22Rv1 (cell line): ENCODE results near the gene WWTR1.

Experiments used
- H3K27ac ChIP-seq: fragments of 450-650 bp; 2 replicates; pipeline ENCODE4 v1.5.1; 2017
- ZFX ChIP-seq: fragments of 450-650 bp; IDR thresholded peaks from 2 replicates; pipeline ENCODE4 v1.6.1; 2017; ENCODE audit warnings: antibody characterized with exemption, borderline replicate concordance
- TF ChIP-seq, protein P1 (sequence below): fragments of 450-650 bp; IDR thresholded peaks from 2 replicates; pipeline ENCODE4 v1.5.1; 2017; ENCODE audit warnings: mild to moderate bottlenecking

The WWTR1 gene

DNA sequence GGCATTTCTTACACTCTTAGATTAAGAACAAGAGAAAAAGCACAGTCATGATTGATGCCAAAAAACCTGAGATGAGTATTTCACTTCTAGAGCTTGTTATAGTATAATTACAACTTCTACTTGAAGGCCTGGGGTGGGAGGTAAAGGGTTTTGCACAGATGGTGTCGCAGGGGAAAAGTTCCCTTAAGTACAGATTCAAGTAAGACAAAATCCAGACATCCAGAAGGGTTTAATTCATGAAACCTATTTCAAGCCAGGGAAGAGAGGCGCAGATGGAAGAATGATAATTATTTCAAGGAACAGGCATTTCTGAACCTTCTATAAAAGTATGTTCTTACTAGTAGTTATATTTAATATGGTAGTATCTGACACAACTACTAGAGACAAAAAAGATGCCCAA, 112.8 kb downstream of the WWTR1 start:
- TF ChIP-seq ZFX, result no peak
- no peak overlapping the region for H3K27ac ChIP-seq

DNA sequence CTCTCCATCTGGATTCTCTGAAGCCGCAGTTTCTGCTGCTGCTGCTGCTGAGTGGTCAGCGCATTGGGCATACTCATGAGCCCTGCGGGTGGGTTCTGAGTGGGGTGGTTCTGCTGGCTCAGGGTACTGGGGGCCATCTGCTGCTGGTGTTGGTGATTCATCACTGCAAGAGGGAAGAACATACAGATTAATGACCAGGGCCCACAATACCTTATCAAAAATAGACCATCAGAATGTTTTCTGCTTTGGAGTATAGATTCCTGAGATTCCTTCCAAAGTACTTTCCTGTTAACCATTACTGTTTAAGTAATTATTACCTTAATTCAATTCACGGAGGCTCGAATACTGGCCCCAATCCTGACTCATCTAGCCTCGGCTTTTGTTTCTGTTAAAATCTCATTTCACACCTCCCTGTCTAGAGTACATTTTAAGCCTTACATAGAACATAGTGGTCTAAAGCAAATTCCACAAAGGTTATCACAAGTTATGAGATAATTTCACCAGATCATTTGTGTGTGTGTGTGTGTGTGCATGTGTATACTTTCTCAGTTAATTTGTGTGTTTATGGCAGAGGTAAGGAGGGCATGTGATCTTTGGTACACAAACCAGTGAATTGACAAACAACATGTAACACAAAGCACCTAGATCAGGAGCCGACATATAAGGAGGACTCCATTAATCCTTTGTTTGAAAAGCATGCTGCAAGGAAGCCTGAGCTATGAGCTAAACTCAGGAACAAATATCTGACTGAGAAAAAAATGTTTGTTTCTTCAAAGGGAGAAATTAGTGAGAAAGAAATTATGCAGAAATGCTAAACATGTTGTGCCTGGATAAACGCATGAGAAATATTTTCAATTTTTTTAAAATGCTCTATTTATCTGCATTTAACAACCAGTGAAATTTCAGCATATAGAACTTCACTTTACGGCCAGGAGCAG, 115.2 kb downstream of the WWTR1 start:
- no peak for TF ChIP-seq ZFX
- TF ChIP-seq, protein P1, sequence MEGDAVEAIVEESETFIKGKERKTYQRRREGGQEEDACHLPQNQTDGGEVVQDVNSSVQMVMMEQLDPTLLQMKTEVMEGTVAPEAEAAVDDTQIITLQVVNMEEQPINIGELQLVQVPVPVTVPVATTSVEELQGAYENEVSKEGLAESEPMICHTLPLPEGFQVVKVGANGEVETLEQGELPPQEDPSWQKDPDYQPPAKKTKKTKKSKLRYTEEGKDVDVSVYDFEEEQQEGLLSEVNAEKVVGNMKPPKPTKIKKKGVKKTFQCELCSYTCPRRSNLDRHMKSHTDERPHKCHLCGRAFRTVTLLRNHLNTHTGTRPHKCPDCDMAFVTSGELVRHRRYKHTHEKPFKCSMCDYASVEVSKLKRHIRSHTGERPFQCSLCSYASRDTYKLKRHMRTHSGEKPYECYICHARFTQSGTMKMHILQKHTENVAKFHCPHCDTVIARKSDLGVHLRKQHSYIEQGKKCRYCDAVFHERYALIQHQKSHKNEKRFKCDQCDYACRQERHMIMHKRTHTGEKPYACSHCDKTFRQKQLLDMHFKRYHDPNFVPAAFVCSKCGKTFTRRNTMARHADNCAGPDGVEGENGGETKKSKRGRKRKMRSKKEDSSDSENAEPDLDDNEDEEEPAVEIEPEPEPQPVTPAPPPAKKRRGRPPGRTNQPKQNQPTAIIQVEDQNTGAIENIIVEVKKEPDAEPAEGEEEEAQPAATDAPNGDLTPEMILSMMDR, result no peak
- H3K27ac ChIP-seq, result peak overlapping the region; percentile 26; the same call in 1 of the 2 replicates

DNA sequence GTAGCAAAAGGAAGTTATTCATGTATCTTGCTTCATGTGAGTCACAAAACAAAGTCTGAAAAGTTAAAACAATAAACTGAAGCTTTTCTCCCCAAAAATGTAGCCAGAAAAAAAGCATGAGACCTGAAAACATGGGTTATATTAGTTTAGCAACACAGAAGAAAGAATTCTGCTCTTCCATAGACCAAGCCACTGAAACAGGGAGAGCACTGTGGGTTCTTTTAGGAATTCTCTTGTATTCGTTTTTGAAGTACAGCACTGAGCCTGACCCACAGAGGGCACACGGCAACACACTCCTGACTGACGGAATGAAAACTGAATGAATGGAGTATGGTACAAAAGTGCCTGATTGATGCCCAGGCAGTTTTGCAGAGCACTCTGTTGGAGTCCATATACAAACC, 116.7 kb downstream of the WWTR1 start:
- TF ChIP-seq, protein P1, result no peak
- H3K27ac ChIP-seq, result no peak overlapping the region

DNA sequence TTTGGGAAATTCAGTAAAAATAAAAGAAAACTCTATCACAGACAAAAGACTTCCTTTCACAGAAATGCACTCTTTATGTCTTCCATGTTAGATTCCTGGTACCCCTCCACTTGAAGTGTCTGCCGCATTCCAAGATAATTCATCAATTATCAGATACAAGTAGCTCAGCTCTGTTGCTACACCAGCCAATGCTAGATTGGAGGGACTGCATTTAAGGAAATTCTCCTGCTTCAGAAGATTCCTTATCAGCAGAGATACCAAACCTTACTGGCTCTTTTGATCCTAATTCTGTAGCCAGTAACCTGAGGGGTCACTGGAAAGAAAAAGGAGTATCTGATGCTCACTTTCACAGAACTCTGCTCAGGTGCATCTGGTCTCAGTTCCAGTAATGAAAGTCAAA, 119.5 kb downstream of the WWTR1 start:
- H3K27ac ChIP-seq, result no peak overlapping the region

DNA sequence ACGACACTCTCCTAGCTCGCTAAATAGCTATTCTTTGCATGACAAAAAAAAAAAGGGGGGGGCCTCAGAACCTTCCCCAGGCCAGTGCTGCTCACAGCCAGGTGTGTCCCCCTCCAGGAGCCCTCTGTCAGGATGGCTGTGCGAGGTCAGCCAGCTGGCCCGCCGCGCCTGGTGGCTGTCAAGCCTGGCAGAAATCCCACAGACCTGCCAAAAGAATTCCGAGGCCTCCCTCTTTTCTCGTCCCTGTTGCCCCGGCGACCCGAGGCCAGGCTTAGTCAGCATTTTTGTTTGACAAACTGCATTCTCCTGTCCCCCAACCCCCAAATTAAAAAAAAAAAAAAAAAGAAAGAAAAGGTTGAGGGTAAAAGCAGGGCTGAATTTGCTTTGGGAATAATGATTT, 121.4 kb downstream of the WWTR1 start:
- H3K27ac ChIP-seq, result no peak overlapping the region
- TF ChIP-seq, protein P1, result no peak
- no peak for TF ChIP-seq ZFX

More for the DNA sequence above, 119.5 kb downstream of the WWTR1 start:
- no peak for TF ChIP-seq ZFX
- TF ChIP-seq, protein P1, result no peak

DNA sequence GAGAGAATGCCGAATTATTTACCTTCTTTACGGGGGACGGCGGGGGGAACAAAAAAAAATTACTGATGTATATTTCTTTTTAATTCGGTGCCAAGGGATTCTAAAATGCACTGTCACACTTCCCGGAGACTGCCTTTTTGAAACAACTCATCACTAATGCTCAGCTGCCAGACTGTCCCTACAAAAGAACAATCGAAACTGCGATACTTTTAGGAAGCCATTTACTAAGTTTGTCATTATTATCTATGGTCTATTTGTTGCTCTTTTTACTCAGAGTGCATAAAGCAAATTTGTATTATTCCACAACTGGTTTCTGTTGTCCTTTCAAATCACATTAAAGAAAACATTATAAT, 122.5 kb downstream of the WWTR1 start:
- no peak overlapping the region for H3K27ac ChIP-seq
- TF ChIP-seq, protein P1, result no peak
- TF ChIP-seq ZFX, result no peak

DNA sequence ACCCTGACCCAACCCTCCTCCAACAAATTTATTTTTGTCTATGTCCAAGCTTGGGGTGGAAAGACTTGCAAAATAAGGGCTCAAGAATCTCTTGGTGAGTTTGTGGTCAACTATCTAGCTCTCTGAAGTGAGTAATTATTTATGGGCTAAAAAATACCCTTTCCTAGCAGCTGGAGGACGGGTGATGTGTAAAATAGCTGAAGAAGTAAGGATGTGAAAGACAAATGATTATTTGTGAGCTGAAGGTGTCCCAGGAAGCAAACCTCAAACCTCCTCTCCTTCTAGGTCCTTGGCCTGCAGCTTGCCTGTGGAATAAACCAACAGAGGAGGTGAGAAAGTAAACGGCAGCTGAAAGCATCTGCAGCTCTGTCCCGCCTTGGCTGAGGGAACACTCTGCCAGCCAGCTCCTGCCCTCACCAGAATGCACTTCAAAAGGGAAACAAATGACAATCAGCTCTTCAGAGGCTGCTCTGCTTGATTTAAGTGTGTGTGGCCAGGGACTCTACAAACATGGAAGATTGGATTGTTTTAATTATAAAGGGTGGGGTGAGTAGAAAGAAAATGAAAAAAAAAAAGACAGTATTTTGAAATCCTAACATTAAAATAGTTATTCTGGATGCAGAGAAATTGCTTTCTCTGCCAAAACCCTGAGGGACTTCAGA, 123.0 kb downstream of the WWTR1 start:
- no peak for TF ChIP-seq ZFX
- TF ChIP-seq, protein P1, result no peak

More for the DNA sequence above, 123.0 kb downstream of the WWTR1 start:
- H3K27ac ChIP-seq, result no peak overlapping the region
